Measurements from ENCODE around the gene ARTN. TPM values are rescaled to one million over a fixed set of nuclear protein-coding genes. Genes with fewer than 3 reads are reported as not detected.

ARTN gene
- total RNA-seq, 1 experiment from 2014 or later: 4.4 TPM

DNA sequence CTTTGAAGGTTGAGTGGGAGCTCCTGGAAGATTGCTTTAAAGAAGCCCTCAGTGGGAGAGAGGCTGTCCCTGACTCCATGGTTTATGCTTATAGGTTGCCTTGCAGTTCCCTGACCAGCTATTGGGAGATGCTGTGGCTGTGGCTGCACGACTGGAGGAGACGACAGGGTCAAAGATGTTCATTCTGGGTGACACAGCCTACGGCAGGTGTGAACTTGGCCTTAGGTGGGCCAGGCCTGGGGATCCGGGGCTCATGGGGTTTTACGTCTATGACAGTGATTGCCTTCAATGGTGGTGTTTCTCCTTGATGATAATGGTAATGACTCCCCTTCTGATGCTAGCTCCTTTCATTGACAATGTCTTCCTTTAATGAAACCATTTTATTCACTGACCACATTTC is 36.9 kb downstream of the ARTN start:
- no peak for DNase-seq (ENCODE audit: low read depth)

GRCh38 chr1:43970911-43971310 is 37.3 kb downstream of the ARTN start:
- no peak for DNase-seq (ENCODE audit: low read depth)

GRCh38 chr1:43971336-43971980 is 37.9 kb downstream of the ARTN start:
- no peak for DNase-seq (ENCODE audit: low read depth)

- peak; percentile 34 for DNase-seq (ENCODE audit: low read depth)
Measured at GRCh38 chr1:43973981-43974442, 40.4 kb downstream of the ARTN start.

GRCh38 chr1:43974443-43975248 is 41.0 kb downstream of the ARTN start, which contains the start of gene ATP6V0B:
TSS of gene ATP6V0B (plus strand) at chr1:43974960. CDS start at chr1:43975041, 81 bp downstream.
- DNase-seq (ENCODE audit: low read depth): peak; percentile 94

- peak; percentile 40 for DNase-seq (ENCODE audit: low read depth)
Measured at GRCh38 chr1:43975249-43975961, 41.8 kb downstream of the ARTN start.

DNA sequence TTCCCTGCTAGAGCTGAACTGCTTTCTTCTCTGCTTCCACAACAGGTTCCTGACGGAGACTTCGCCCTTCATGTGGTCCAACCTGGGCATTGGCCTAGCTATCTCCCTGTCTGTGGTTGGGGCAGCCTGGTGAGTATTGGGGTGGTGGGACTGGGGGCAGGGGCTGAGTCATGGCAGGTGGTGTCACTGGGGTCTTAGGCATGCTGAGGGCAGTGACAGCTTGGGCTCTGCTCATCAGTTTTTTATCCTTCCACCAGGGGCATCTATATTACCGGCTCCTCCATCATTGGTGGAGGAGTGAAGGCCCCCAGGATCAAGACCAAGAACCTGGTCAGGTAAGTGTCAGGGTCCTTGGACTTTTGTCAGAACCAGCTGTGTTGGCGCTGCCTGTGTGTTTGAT is 42.4 kb downstream of the ARTN start:
- no peak for DNase-seq (ENCODE audit: low read depth)

DNA sequence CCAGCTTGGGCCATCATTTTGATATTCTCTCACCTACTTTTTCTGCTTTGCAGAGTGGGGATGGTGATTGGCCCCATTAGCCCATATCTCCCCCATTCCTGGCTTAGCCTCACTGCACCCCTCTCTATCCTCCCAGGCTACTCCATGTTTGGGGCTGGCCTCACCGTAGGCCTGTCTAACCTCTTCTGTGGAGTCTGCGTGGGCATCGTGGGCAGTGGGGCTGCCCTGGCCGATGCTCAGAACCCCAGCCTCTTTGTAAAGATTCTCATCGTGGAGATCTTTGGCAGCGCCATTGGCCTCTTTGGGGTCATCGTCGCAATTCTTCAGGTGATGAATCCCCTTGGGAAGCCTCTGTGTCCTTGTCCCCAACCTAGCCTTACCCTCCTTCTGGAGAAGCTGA is 43.3 kb downstream of the ARTN start:
- no peak for DNase-seq (ENCODE audit: low read depth)

DNA sequence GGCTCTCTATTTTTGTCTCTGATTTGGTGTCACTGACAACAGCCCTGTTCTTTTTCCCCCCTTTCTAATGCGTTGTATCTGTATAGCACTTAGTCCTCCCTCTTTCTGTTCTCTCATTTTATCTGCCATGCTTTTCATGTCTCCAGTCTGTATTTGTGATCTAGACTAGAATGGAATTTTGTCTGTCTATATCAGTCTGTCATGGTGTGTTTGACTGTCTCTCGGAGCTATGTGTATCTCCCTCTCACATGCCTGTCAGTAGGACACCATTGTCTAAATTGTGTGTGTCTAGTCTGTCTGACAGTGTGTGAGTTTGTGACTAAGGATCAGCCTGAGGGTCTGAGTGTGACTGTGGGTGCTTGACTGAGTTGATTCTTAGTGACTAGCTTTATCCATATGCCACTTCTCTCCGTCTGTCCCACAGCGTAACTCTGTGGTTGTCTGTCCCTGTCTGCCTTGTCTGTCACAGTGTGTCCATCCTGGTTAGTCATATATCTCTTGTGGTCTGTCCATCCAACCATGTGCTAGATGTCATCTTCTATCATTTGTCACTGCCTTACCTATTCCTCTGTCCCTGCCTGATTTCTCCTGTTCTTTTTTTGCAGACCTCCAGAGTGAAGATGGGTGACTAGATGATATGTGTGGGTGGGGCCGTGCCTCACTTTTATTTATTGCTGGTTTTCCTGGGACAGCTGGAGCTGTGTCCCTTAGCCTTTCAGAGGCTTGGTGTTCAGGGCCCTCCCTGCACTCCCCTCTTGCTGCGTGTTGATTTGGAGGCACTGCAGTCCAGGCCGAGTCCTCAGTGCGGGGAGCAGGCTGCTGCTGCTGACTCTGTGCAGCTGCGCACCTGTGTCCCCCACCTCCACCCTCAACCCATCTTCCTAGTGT is 44.0 kb downstream of the ARTN start:
- no peak for DNase-seq (ENCODE audit: low read depth)

DNA sequence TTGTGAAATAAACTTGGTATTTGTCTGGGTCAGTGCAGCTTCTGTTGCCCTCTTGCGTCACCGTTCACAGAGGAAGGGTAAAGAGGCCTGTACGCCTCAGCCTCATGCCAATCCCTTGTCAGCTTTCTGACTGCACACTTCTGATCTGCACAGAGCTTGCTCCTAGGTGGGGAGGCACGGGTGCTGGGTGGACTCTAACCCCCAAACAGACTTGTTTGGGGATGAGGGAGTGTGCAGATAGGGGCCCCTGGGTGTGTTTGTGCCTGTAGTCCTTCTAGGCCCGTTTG is 44.6 kb downstream of the ARTN start:
- no peak for DNase-seq (ENCODE audit: low read depth)

DNA sequence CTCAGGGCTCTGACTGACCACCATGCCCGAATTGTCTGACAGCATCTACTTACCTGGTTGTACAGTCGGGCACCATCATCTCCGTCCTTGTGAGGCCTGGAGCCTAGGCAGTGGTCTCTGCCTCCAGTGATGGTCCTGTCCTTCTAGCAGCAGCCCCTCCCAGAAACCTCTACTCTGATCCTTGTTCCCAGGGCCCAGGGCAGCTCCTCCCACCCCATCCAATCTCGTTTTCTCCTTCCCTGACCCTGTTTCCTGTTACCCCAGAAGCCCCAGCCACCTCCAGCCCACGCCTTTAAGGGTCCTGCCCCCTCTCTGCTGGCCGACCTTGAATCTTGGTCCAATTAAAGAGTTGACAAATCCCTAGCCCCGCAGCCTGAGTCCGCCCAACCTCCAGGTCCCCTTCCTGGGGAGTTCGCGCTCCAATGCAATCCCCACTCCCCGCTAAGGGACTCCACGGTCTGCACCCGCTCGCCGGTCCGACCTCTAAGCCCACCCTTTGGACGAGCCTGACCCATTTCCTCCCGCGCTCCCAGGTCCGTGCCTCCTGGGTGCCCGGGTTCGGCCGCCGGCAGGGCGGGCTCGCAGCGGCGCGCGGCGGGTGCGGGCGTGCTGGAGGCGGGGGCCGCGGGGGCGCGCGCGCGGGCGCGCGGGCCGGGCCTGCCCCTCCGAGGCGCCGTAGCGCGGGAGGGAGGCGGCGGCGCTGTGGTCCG is 45.1 kb downstream of the ARTN start, which contains the start of gene B4GALT2:
Gene B4GALT2, plus strand, starts transcription at position 660 of the 710 bp plus-strand sequence. CDS start 1,951 bp downstream, outside the sequence.
- DNase-seq (ENCODE audit: low read depth): peak; percentile 41

DNA sequence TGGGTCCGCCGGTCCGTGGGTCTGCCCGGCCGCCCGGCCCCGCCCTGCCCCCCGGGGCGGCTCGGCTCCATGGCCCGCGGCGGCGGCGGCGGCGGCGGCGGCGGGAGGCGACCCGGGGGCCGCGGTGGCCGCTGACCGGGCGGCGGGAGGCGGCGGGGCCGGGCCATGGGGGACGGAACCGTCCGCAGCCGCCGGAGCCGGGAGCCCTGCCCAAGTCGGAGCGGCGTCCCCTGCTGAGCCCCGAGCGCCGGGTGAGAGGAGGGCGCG is 45.6 kb downstream of the ARTN start:
- no peak for DNase-seq (ENCODE audit: low read depth)

DNA sequence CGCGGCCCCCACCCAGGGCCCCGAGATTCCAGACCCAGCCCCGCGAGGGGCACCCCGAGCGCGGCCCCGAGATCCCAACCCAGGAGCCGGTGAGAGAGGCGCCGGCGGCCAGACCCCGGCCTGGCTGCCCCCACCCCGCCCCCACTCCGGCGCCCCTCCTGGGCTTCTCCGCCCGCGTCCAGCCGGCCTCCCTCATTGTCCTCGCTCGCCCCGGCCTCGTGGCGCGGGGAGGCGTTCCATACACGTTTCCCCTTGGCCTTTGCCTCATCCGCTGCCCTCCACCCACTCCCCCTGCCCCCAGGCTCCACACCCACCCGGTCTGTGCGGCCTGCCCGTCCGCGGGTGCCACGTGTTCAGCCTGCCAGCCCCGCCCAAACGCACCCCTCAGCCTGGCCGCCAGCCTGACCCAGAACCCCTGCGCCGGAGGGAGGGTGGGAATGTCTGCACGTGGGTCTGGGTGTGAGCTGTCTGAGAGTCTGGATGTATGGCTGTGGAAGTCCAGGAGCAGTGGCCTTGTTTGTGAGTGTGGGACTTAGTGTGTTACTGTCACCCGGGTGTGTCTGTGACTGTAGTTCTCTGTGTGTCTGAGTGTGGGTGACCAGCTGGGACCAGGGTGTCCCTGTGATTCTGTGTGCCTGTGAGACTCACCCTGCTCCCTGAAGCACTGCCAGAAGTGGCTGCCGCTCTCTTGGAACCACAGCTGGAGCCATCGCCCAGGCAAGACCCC is 46.1 kb downstream of the ARTN start:
- peak; percentile 58 for DNase-seq (ENCODE audit: low read depth)

DNA sequence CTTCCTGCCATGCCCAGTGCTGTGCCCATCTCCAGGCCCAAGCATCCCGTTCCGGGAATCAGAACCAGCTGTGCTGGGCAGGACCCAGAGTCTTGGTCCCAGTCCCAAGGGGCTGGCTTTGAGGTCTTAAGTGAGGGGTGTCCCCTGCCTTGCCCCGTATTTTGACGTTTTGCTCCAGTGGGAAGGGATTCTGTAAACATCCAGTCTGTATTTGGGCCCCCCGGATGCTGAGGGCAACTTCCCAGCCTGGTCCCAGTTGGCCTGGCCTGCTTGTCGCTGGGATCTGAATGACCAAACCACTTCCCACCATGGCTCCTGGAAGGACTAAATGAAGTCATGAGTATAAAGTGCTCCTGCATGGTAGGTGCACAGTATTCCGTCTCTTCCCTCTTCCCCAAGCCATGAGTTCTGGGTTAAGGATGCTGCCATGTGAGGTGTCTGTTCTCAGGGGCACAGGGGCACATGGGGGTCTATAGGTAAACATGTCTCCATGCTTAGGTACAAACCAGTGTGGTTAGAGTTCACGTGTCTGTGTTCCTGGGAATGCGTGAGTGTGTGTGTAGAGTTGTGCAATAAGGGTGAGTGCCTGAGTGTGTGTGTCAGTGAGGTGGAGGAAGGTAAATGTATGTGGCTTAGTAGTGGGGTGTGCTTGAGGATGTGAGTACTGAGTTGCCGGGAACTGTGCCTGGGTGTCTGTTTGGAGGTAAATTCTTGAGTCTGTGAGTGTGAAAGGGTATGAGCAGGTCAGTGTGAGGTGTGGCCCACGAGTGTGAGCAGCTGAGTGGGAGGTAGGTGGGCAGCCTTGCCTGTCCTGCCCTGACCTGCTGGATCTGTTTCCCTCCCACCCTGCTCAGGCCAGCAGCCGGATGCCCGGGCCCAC is 46.9 kb downstream of the ARTN start:
- no peak for DNase-seq (ENCODE audit: low read depth)

- DNase-seq (ENCODE audit: low read depth): no peak
Measured at GRCh38 chr1:43981135-43981491, 47.5 kb downstream of the ARTN start.

GRCh38 chr1:43981636-43982035 is 48.0 kb downstream of the ARTN start:
- no peak for DNase-seq (ENCODE audit: low read depth)

- DNase-seq (ENCODE audit: low read depth): no peak
Measured at GRCh38 chr1:43982241-43982640, 48.6 kb downstream of the ARTN start.

- no peak for DNase-seq (ENCODE audit: low read depth)
Measured at GRCh38 chr1:43982808-43983207, 49.2 kb downstream of the ARTN start.

- no peak for DNase-seq (ENCODE audit: low read depth)
Measured at GRCh38 chr1:43983253-43983899, 49.8 kb downstream of the ARTN start.

All from M059J (cell line).